HG03442 (cell line): ENCODE measurements around the gene PAWR.
"Not testable (repeated sequence)": the region's sequence is repeated elsewhere in the genome, so short reads cannot be mapped to it uniquely, and the experiment has no call there.

ENCODE experiments used
- ATAC-seq: cut with Tn5 transposase; IDR thresholded peaks from one replicate; pipeline ENCODE4 v1.9.1; 2021; ENCODE audit warnings: mild to moderate bottlenecking, moderate library complexity; ENCODE audit not compliant: unreplicated experiment

PAWR gene

GRCh38 chr12:79555028-79555925 is 135.5 kb downstream of the PAWR start:
- ATAC-seq, result no peak

- ATAC-seq, result no peak
Measured at GRCh38 chr12:79553863-79554574, 136.7 kb downstream of the PAWR start.

GRCh38 chr12:79552192-79552591 is 138.6 kb downstream of the PAWR start:
- ATAC-seq, result no peak

- ATAC-seq, result no peak
Measured at GRCh38 chr12:79549531-79550271, 141.1 kb downstream of the PAWR start.

GRCh38 chr12:79548610-79548924 is 142.2 kb downstream of the PAWR start:
- ATAC-seq, result no peak

GRCh38 chr12:79547735-79548609 is 142.8 kb downstream of the PAWR start:
- ATAC-seq, result peak; percentile 82

GRCh38 chr12:79547044-79547734 is 143.6 kb downstream of the PAWR start:
- no peak for ATAC-seq

- ATAC-seq, result no peak
Measured at GRCh38 chr12:79546466-79547043, 144.2 kb downstream of the PAWR start.

- ATAC-seq, result not testable (repeated sequence)
Measured at GRCh38 chr12:79544439-79544838, 146.3 kb downstream of the PAWR start.

GRCh38 chr12:79537675-79538074 is 153.1 kb downstream of the PAWR start:
- ATAC-seq, result no peak

GRCh38 chr12:79535751-79536150 is 155.0 kb downstream of the PAWR start:
- no peak for ATAC-seq
